ENCODE results near the gene FGF4.

The FGF4 gene

GRCh38 chr11:69775163-69775755 lies at the start of gene FGF4:
FGF4 (minus strand) TSS chr11:69775341; CDS start chr11:69775084, 257 bp downstream.
- no peak for DNase-seq

- no peak for DNase-seq
Measured at GRCh38 chr11:69823641-69824265, 48.6 kb upstream of the FGF4 start.

GRCh38 chr11:69822676-69823494 lies 47.7 kb upstream of the FGF4 start:
- DNase-seq, result no peak

- no peak for DNase-seq
Measured at GRCh38 chr11:69821511-69822040, 46.4 kb upstream of the FGF4 start.

GRCh38 chr11:69820441-69820840 lies 45.3 kb upstream of the FGF4 start:
- no peak for DNase-seq

- DNase-seq, result no peak
Measured at GRCh38 chr11:69819541-69820070, 44.5 kb upstream of the FGF4 start.

GRCh38 chr11:69818603-69819441 lies 43.7 kb upstream of the FGF4 start, which contains the start of gene FGF3:
FGF3 (minus strand) TSS chr11:69819416; CDS start chr11:69818933, 483 bp downstream.
- no peak for DNase-seq

- DNase-seq, result no peak
Measured at GRCh38 chr11:69818231-69818602, 43.1 kb upstream of the FGF4 start.

GRCh38 chr11:69817265-69818230 lies 42.4 kb upstream of the FGF4 start:
- DNase-seq, result no peak

- no peak for DNase-seq
Measured at GRCh38 chr11:69816671-69817070, 41.5 kb upstream of the FGF4 start.

GRCh38 chr11:69815973-69816372 lies 40.8 kb upstream of the FGF4 start:
- DNase-seq, result no peak

- no peak for DNase-seq
Measured at GRCh38 chr11:69814902-69815301, 39.8 kb upstream of the FGF4 start.

GRCh38 chr11:69814411-69814810 lies 39.3 kb upstream of the FGF4 start:
- DNase-seq, result no peak

- no peak for DNase-seq
Measured at GRCh38 chr11:69813839-69814238, 38.7 kb upstream of the FGF4 start.

- DNase-seq, result no peak
Measured at GRCh38 chr11:69812946-69813345, 37.8 kb upstream of the FGF4 start.

- DNase-seq, result no peak
Measured at GRCh38 chr11:69812256-69812655, 37.1 kb upstream of the FGF4 start.

- no peak for DNase-seq
Measured at GRCh38 chr11:69811431-69811830, 36.3 kb upstream of the FGF4 start.

- DNase-seq, result no peak
Measured at GRCh38 chr11:69810289-69811118, 35.4 kb upstream of the FGF4 start.

GRCh38 chr11:69808667-69809086 lies 33.5 kb upstream of the FGF4 start:
- DNase-seq, result no peak

- no peak for DNase-seq
Measured at GRCh38 chr11:69807106-69807815, 32.1 kb upstream of the FGF4 start.
